SK-N-SH treated with all-trans-retinoic acid at 6 μM for 48 hours (cell line): Measurements from ENCODE around the gene MLPH.

ENCODE experiments used
- ARNTL ChIP-seq: fragments of 450-650 bp; formaldehyde crosslinking; IDR thresholded peaks from 2 replicates; pipeline ENCODE4 v1.5.0; 2020; ENCODE audit warnings: low read depth, mild to moderate bottlenecking, moderate library complexity, borderline replicate concordance
- CREB5 ChIP-seq: fragments of 250-450 bp; sonication (Bioruptor Pico); IDR thresholded peaks from 2 replicates; pipeline ENCODE4 v1.5.1; 2020; ENCODE audit warnings: low read depth, mild to moderate bottlenecking, moderate library complexity
- CSDC2 ChIP-seq: fragments of 250-450 bp; sonication (Bioruptor Pico); IDR thresholded peaks from 2 replicates; pipeline ENCODE4 v1.5.0; 2020; ENCODE audit warnings: mild to moderate bottlenecking, moderate library complexity
- ESRRG ChIP-seq: fragments of 250-450 bp; sonication (Bioruptor Pico); IDR thresholded peaks from 2 replicates; pipeline ENCODE4 v1.6.1; 2021; ENCODE audit warnings: mild to moderate bottlenecking
- PATZ1 ChIP-seq: fragments of 250-450 bp; sonication (Bioruptor Pico); IDR thresholded peaks from 2 replicates; pipeline ENCODE4 v1.8.0; 2020; ENCODE audit warnings: mild to moderate bottlenecking, moderate library complexity, borderline replicate concordance
- PPARA ChIP-seq: fragments of 250-450 bp; sonication (Bioruptor Pico); IDR thresholded peaks from 2 replicates; pipeline ENCODE4 v1.5.0; 2020; ENCODE audit warnings: mild to moderate bottlenecking, borderline replicate concordance
- RARB ChIP-seq: fragments of 250-450 bp; sonication (Bioruptor Pico); IDR thresholded peaks from 2 replicates; pipeline ENCODE4 v1.8.0; 2021; ENCODE audit warnings: mild to moderate bottlenecking, moderate library complexity
- TCF4 ChIP-seq: fragments of 250-450 bp; sonication (Bioruptor Pico); IDR thresholded peaks from 2 replicates; pipeline ENCODE4 v1.8.0; 2021; ENCODE audit warnings: mild to moderate bottlenecking, moderate library complexity, borderline replicate concordance
- ZFP3 ChIP-seq: fragments of 250-450 bp; sonication (Bioruptor Pico); IDR thresholded peaks from 2 replicates; pipeline ENCODE4 v1.5.0; 2020; ENCODE audit warnings: mild to moderate bottlenecking, moderate library complexity
- ZFP30 ChIP-seq: fragments of 450-650 bp; formaldehyde crosslinking; IDR thresholded peaks from 2 replicates; pipeline ENCODE4 v1.5.0; 2022; ENCODE audit warnings: mild to moderate bottlenecking, moderate library complexity
- ZNF565 ChIP-seq: fragments of 450-650 bp; formaldehyde crosslinking; conservative IDR thresholded peaks from 2 replicates; pipeline ENCODE4 v1.5.0; 2020; ENCODE audit warnings: low read depth, mild to moderate bottlenecking, moderate library complexity
- ZNF8 ChIP-seq: fragments of 450-650 bp; formaldehyde crosslinking; IDR thresholded peaks from 2 replicates; pipeline ENCODE4 v1.5.0; 2020; ENCODE audit warnings: mild to moderate bottlenecking, moderate library complexity

GRCh38 chr2:237547841-237548416 lies 60.9 kb downstream of the MLPH start:
- TF ChIP-seq ZNF565 (CRISPR knock-in tag), result no peak
- TF ChIP-seq ARNTL, result no peak
- TF ChIP-seq ZFP3 (CRISPR knock-in tag), result no peak
- no peak for TF ChIP-seq ESRRG (CRISPR knock-in tag)
- no peak for TF ChIP-seq PATZ1 (CRISPR knock-in tag)
- no peak for TF ChIP-seq ZFP30 (CRISPR knock-in tag)
- no peak for TF ChIP-seq CREB5 (CRISPR knock-in tag)
- no peak for TF ChIP-seq RARB (CRISPR knock-in tag)
- TF ChIP-seq PPARA (CRISPR knock-in tag), result no peak
- no peak for TF ChIP-seq ZNF8 (CRISPR knock-in tag)
- TF ChIP-seq TCF4 (CRISPR knock-in tag), result no peak
- no peak for TF ChIP-seq CSDC2 (CRISPR knock-in tag)
